Measurements from ENCODE around the gene DPEP2NB.
"Not testable (repeated sequence)": the region's sequence is repeated elsewhere in the genome, so short reads cannot be mapped to it uniquely, and the experiment has no call there.

Gene DPEP2NB

GRCh38 chr16:68015681-68016080, at the start of gene DPEP2NB:
DPEP2NB (minus strand) TSS chr16:68015911; CDS start chr16:68015770, 141 bp downstream.
- DNase-seq, result no peak

DNA sequence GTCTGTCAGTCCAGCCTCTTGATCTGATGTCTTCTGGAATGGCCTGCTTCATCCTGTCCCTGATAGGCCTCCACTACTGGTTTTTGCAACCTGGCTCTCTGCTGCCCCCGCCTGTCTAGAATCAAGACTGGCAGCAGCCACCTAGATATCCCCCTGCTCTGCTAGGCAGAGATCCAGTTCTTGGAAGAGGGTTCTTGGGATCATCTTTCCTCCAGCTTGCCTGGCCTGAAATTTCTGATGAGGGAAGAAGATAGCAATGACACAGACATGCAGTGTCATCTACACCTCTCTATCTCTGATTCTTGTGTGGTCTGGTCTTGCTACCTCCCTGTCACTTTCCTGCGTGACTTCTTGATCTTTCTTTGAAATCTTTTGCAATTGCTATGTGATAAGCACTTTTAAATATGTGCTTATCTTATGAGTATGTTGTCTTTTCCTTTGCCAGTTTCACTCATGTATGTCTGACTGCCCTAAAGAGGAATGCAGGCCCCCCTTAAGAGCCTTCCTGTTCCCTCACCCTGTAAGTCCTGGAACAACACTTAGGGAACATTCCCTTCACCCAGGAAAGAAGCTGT, 49.2 kb upstream of the DPEP2NB start:
- DNase-seq, result no peak

- no peak for DNase-seq
Observed at GRCh38 chr16:68062910-68063393, 47.2 kb upstream of the DPEP2NB start.

GRCh38 chr16:68061396-68061795, 45.7 kb upstream of the DPEP2NB start:
- no peak for DNase-seq

- no peak for DNase-seq
Observed at GRCh38 chr16:68059804-68060203, 44.1 kb upstream of the DPEP2NB start.

GRCh38 chr16:68055395-68055794, 39.7 kb upstream of the DPEP2NB start:
- no peak for DNase-seq

- no peak for DNase-seq
Observed at GRCh38 chr16:68049449-68049848, 33.7 kb upstream of the DPEP2NB start.

- no peak for DNase-seq
Observed at GRCh38 chr16:68047987-68048386, 32.3 kb upstream of the DPEP2NB start.

DNA sequence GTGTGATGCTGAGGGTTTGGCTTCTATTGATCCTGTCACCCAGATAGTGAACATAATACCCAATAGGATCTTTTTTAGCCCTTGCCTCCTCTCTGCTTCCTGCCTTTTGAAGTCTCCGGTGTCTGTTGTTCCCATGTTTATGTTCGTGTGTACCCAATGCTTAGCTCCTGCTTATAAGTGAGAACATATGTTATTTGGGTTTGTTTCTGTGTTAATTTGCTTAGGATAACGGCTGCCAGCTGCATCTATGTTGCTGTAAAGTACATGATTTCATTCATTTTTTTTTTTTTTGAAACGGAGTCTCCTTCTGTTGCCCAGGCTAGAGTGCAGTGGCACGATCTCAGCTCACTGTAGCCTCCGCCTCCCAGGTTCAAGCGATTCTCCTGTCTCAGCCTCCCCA, 30.4 kb upstream of the DPEP2NB start:
- DNase-seq, result no peak

GRCh38 chr16:68041783-68042182, 26.1 kb upstream of the DPEP2NB start:
- no peak for DNase-seq

DNA sequence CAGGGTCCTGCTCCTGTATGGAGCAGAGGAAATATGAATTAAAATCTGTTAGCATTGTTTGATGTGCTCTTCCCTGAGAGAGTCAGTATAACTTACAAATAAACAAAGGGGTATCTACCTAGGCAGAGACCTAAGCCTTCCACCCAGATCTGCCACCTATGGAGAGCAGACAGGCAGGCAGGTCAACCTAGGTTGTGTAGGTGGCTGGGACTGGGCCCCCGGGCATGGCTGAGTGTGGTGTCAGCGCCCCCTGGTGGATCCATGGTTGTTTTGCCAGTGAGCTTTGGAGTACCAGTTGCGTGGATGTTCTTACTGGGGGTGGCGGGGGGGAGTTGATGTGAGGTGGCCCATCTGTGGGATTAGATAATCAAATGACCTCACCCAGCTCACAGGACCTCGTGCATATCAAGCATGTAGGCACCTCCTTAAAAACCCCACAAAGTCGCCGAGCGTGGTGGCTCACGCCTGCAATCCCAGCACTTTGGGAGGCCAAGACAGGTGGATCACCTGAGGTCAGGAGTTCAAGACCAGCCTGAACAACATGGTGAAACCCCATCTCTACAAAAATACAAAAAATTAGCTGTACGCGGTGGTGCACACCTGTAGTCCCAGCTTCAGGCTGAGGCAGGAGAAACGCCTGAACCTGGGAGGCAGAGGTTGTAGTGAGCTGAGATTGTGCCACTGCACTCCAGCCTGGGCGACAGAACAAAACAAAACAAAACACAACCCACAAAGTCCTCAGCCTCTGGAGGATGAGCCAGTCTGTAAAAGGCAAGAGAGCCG, 25.0 kb upstream of the DPEP2NB start:
- peak; percentile 13 for DNase-seq

GRCh38 chr16:68037841-68038597, 22.3 kb upstream of the DPEP2NB start:
- DNase-seq, result no peak

DNA sequence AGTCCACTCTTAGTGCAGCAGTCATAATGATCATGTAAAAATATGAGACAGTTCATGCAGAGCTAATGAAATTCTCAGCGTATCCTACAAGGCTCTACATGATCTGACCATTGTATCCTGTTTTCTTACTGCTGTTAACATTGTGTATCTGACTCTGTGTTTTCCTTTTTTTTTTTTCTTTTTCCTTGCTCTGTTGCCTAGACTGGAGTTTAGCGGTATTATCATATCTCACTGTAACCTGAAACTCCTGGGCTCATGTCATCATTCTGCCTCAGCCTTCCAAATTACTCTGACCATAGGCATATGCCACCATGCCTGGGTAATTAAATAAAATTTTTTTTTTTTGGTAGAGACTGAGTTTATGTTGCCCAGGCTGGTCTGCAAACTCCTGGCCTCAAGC, 19.5 kb upstream of the DPEP2NB start:
- DNase-seq, result no peak

GRCh38 chr16:68033101-68033500, 17.4 kb upstream of the DPEP2NB start:
- no peak for DNase-seq

DNA sequence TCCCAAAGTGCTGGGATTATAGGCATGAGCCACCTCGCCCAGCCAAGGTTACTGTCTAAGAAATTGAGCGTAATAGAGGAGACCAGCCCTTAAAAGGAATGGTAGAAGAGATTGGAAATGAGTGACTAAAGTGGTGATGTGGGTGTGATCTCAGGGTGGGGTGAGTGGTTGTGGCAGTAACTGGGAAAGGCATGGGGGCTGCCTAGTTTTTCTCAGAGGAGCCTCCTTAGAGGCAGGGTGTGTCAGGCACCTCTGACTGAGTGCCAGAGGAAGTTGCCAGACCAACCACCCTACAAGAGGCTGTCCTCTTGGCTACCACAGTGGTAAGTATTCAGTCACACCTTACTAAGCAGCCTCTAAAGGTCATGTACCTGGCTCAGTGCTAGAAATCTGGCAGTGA, 16.2 kb upstream of the DPEP2NB start:
- DNase-seq, result no peak

- DNase-seq, result not testable (repeated sequence)
Observed at GRCh38 chr16:68030108-68030507, 14.4 kb upstream of the DPEP2NB start.

GRCh38 chr16:68028996-68029395, 13.3 kb upstream of the DPEP2NB start:
- no peak for DNase-seq

- DNase-seq, result no peak
Observed at GRCh38 chr16:68022728-68023537, 7.2 kb upstream of the DPEP2NB start, which contains the start of the genes DDX28 and DUS2. DDX28 (minus strand) TSS chr16:68023232; CDS start chr16:68023202, 30 bp downstream. DUS2 (plus strand) TSS chr16:68023284; CDS start chr16:68038024, 14,740 bp downstream.

DNA sequence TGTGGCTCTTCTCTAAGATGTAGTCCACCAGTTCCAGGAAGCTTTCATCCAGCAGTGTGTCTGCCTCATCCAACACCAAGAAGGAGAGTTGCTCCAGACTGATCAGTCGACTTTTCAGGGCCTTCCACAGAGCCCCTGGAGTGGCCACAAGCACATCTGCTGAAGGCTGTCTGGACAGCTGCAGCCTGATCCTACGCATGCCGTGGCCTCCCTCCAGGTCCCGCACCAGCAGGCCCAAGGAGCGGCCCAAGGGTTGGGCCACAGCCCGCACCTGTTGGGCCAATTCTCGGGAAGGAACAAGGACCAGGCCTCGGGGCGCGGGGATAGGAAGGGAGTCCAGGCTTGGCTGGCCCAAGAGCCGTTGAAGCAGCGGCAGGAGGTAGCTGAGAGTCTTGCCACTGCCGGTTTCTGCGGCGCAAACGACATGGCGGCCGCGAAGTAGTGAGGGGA, 6.6 kb upstream of the DPEP2NB start:
- no peak for DNase-seq

GRCh38 chr16:68021490-68021889, 5.8 kb upstream of the DPEP2NB start:
- DNase-seq, result no peak

DNA sequence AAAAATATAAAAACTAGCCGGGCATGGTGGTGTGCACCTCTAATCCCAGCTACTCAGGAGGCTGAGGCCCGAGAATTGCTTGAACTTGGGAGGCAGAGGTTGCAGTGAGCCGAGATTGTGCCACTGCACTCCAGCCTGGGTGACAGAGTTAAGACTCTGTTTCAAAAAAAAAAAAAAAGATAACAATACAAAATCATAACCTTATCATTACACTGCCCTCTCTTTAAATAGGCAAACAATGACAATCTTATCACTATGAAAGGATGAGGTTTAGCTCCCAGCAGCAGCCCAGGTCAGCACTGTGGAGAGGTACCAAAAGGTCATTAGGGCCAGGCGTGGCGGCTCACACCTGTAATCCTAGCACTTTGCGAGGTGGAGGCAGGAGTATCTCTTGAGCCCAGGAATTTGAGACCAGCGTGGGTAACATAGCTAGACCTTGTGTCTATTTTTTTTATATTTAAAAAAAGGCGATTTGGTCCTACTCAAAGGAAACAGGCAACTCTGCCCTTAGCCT, 3.5 kb upstream of the DPEP2NB start:
- no peak for DNase-seq

DNA sequence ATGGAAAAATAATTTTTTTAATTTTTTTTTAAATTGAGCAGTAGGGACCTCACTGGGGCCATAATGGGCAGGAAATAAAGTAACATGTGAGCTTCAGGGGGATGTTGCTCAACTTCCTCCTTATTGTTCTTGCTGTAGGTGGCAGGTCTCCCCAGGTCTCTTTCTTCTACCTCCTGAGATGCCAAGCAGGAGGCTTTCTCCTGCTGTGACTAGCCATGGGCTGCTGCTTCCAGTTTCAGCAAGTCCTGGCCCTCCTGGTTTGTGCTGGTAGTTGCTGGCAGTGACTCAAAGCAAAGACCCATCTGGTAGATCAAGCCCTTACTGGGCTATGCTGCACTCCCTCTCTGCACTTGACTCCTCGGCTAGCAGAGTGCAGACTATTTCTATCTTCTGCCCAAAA, 2.3 kb downstream of the DPEP2NB start:
- DNase-seq, result no peak
